NT2/D1 (cell line): Measurements from ENCODE around the gene RNU4-1.

ENCODE experiments used
- SUZ12 ChIP-seq: IDR thresholded peaks from 2 replicates; pipeline ENCODE4 v1.6.1; 2011; ENCODE audit not compliant: insufficient read length, insufficient read depth; ENCODE audit errors: extremely low read depth
- YY1 ChIP-seq: IDR thresholded peaks from 2 replicates; pipeline ENCODE4 v1.6.1; 2011; ENCODE audit not compliant: insufficient read length, insufficient read depth
- ZNF274 ChIP-seq: IDR thresholded peaks from 2 replicates; pipeline ENCODE4 v1.6.1; 2011; ENCODE audit warnings: mild to moderate bottlenecking, low read depth, low read length

- TF ChIP-seq YY1 (no peak), ZNF274 (no peak), SUZ12 (no peak)
Measured at GRCh38 chr12:120258323-120258896, 34.6 kb downstream of the RNU4-1 start.
